HUES48 (cell line): ENCODE measurements around the gene NPFFR1.

Experiments
- H3K27ac ChIP-seq: one replicate; pipeline ENCODE4 v1.7.0; 2013; ENCODE audit warnings: low read depth, low read length, inconsistent platforms
- H3K27me3 ChIP-seq: 2 replicates; pipeline ENCODE4 v1.6.1; 2013; ENCODE audit warnings: mild to moderate bottlenecking, low read length; ENCODE audit not compliant: control insufficient read depth, insufficient read depth
- H3K36me3 ChIP-seq: 2 replicates; pipeline ENCODE4 v1.6.1; 2013; ENCODE audit warnings: low read length; ENCODE audit not compliant: control insufficient read depth, insufficient read depth
- H3K4me1 ChIP-seq: 2 replicates; pipeline ENCODE4 v1.6.1; 2013; ENCODE audit warnings: mild to moderate bottlenecking, low read length; ENCODE audit not compliant: control insufficient read depth, insufficient read depth
- H3K4me3 ChIP-seq: 2 replicates; pipeline ENCODE4 v1.5.1; 2013; ENCODE audit warnings: mild to moderate bottlenecking, low read depth, low read length
- H3K9ac ChIP-seq: 2 replicates; pipeline ENCODE4 v1.6.1; 2013; ENCODE audit warnings: mild to moderate bottlenecking, low read depth, low read length, moderate library complexity
- H3K9me3 ChIP-seq: 2 replicates; pipeline ENCODE4 v1.6.1; 2013; ENCODE audit warnings: low read length; ENCODE audit not compliant: control insufficient read depth, insufficient read depth

The NPFFR1 gene

DNA sequence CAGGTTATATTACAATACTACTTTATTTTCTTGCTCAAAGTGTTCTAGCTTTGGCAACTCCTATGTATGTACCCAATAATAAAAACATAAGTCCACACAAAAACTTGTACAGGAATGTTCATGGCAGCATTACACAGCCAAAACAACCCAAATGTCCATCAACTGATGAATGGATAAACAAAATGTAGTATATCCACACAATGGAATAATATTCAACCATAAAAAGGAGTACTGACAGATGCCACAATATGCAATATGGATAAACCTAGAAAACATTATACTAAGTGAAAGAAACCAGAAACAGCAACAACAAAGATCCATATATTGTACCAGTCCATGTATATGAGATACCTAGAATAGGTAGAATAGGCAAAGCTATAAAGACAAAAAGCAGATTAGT is 71.5 kb downstream of the NPFFR1 start:
- peaks cover 87% of the 10 kb centered on the region for H3K36me3 ChIP-seq
- H3K9ac ChIP-seq = no peak overlapping the region
- H3K9me3 ChIP-seq = no peaks in the 10 kb centered on the region
- H3K4me3 ChIP-seq = no peak overlapping the region
- H3K27me3 ChIP-seq = no peaks in the 10 kb centered on the region
- H3K27ac ChIP-seq = no peak overlapping the region
- H3K4me1 ChIP-seq = no peaks in the 10 kb centered on the region

DNA sequence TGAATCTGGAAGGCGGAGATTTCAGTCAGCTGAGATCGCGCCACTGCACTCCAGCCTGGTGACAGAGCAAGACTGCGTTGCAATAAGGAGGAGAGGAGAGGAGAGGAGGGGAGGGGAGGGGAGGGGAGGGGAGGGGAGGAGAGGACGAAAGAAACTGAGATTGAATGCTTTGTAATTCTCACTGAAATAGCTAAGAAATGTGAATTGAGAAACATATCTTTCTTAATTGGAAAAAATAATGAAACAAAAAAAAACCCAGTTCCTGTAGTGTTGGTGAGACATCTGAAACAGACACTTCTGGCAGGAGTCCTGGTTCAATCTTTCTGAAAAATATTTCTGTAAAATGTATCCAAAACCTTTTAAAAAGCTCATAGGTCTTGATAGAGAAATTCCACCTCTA is 77.0 kb downstream of the NPFFR1 start:
- Histone ChIP-seq H3K9ac (no peak overlapping the region), H3K36me3 (peaks cover 93% of the 10 kb centered on the region), H3K9me3 (no peaks in the 10 kb centered on the region), H3K27ac (no peak overlapping the region), H3K4me1 (no peaks in the 10 kb centered on the region), H3K27me3 (no peaks in the 10 kb centered on the region), H3K4me3 (no peak overlapping the region)

DNA sequence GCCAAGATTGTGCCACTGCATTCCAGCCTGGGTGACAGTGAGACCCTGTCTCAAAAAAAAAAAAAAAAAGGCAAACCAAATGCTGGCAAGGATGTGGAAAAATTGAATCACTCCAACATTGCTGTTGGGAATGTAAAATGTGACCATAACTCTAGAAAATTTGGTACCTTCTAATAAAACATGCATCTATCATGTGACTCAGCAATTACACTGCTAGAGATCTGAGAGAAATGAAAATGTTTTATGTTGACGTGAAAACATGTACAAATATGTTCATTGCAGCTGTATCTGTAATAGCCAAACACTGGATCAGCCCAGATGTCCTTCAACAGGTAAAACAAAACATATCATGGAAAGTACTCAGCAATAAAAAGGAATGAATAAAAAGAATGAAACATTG is 82.7 kb downstream of the NPFFR1 start:
- no peaks in the 10 kb centered on the region for H3K4me1 ChIP-seq
- H3K9me3 ChIP-seq = no peaks in the 10 kb centered on the region
- H3K36me3 ChIP-seq = peaks cover 86% of the 10 kb centered on the region
- H3K4me3 ChIP-seq = no peak overlapping the region
- H3K27me3 ChIP-seq = no peaks in the 10 kb centered on the region
- no peak overlapping the region for H3K9ac ChIP-seq
- no peak overlapping the region for H3K27ac ChIP-seq

DNA sequence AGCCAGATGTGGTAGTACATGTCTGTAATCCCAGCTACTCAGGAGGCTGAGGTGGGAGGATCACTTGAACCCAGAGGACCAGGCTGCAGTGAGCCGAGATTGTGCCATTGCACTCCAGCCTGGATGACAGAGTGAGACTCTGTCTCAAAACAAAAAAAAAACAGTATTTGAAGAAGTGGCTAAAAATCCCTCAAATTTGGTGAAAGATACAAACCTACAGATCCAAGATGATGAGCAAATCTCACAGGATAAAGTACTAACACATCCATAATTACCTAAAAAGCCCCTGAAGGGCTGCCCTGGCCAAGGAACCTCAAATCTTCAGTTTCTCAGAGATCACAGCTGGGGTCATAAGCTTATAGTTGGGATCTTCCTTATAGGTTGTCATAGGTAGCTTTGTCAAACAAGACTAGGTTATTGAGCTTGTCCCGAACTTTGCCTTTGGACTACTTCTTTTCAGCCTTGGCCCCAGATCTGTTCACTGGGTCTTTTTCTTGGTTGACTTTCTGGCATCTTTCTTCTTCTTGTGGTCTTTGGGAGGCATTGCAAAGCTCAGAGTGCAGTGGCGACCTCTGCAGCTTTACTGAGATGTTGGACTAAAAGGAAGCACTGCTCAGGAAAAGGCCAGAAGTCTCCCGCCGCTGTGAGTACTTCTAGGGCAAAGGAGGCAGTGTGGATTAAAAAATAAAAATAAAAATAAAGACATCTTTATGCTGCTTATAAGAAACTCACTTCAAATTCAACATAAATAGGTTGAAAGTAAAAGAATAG is 84.9 kb downstream of the NPFFR1 start:
- no peaks in the 10 kb centered on the region for H3K4me1 ChIP-seq
- H3K4me3 ChIP-seq = no peak overlapping the region
- H3K9ac ChIP-seq = no peak overlapping the region
- no peak overlapping the region for H3K27ac ChIP-seq
- H3K27me3 ChIP-seq = no peaks in the 10 kb centered on the region
- H3K36me3 ChIP-seq = peaks cover 68% of the 10 kb centered on the region
- no peaks in the 10 kb centered on the region for H3K9me3 ChIP-seq
